ENCODE data around the gene SHC2. TPM values are rescaled to one million over a fixed set of nuclear protein-coding genes. Genes with fewer than 3 reads are reported as not detected.

The SHC2 gene
- polyA plus RNA-seq, 1 donor (not counting 4 experiments of a cell fraction or from before 2014, with no cell fraction given) = 2.5 TPM

- no peaks in the 10 kb centered on the region for H3K27me3 ChIP-seq (ENCODE audit: control insufficient read depth, extremely low read depth, insufficient read depth, low read length)
- no peaks in the 10 kb centered on the region for H4K20me1 ChIP-seq (ENCODE audit: control insufficient read depth, extremely low read depth, insufficient read depth, low read length)
- H3K9me1 ChIP-seq (ENCODE audit: control insufficient read depth, extremely low read depth, insufficient read depth, low read length) = no peaks in the 10 kb centered on the region
- FAIRE-seq = no peak
- TF ChIP-seq CTCF (optimal IDR thresholded peaks at IDR 0.05 in 1 of 3, IDR thresholded peaks at IDR 0.05 in 1 of 3, conservative IDR thresholded peaks at IDR 0.05 in 1 of 3; ENCODE audit: extremely low read depth in 1 of 3, insufficient read depth in 2 of 3, low read length in 3 of 3) = no peak
- TF ChIP-seq EZH2 (IDR thresholded peaks at IDR 0.05; ENCODE audit: low read length) = no peak
- DNase-seq (ENCODE audit: low read depth, low spot score) = no peak
- no peak overlapping the region for H3K27ac ChIP-seq (ENCODE audit: control insufficient read depth, insufficient read depth, low read length)
- dilution Hi-C loops (cut with MboI; ENCODE audit: extremely low pct_ligation_motif_present, low sequenced_read_pairs) = no loop called here
- no peak overlapping the region for H3K4me2 ChIP-seq (ENCODE audit: control insufficient read depth, extremely low read depth, insufficient read depth, low read depth, low read length)
- no peak overlapping the region for H2AFZ ChIP-seq (ENCODE audit: control insufficient read depth, low read length)
- no peaks in the 10 kb centered on the region for H3K36me3 ChIP-seq (ENCODE audit: control insufficient read depth in 2 of 2, extremely low read depth in 1 of 2, insufficient read depth in 2 of 2, low read length in 2 of 2)
- no peak overlapping the region for H3K4me3 ChIP-seq (ENCODE audit: control insufficient read depth in 2 of 3, extremely low read depth in 1 of 3, insufficient read depth in 2 of 3, low read depth in 1 of 3, low read length in 3 of 3)
- no peak overlapping the region for H3K9ac ChIP-seq (ENCODE audit: control insufficient read depth, extremely low read depth, insufficient read depth, low read length)
- peaks cover 10% of the 10 kb centered on the region for H3K9me3 ChIP-seq (ENCODE audit: control insufficient read depth, low read depth, low read length)
- no peaks in the 10 kb centered on the region for H3K79me2 ChIP-seq (ENCODE audit: control insufficient read depth, insufficient read depth, low read length)
- peaks cover under 1% of the 10 kb centered on the region for H3K4me1 ChIP-seq (ENCODE audit: control insufficient read depth, extremely low read depth, insufficient read depth, low read length)
These were observed 68.4 kb downstream of the SHC2 start for GRCh38 chr19:392375-392970.

GRCh38 chr19:391726-392374 is 69.0 kb downstream of the SHC2 start:
- TF ChIP-seq CTCF (optimal IDR thresholded peaks at IDR 0.05 in 1 of 3, IDR thresholded peaks at IDR 0.05 in 1 of 3, conservative IDR thresholded peaks at IDR 0.05 in 1 of 3; ENCODE audit: extremely low read depth in 1 of 3, insufficient read depth in 2 of 3, low read length in 3 of 3) (no peak), EZH2 (IDR thresholded peaks at IDR 0.05; ENCODE audit: low read length) (no peak)
- dilution Hi-C loops (cut with MboI; ENCODE audit: extremely low pct_ligation_motif_present, low sequenced_read_pairs) = no loop called here
- H3K27me3 ChIP-seq (ENCODE audit: control insufficient read depth, extremely low read depth, insufficient read depth, low read length) = no peaks in the 10 kb centered on the region

More at GRCh38 chr19:391726-392374, 69.0 kb downstream of the SHC2 start:
- peaks cover 2% of the 10 kb centered on the region for H3K4me1 ChIP-seq (ENCODE audit: control insufficient read depth, extremely low read depth, insufficient read depth, low read length)
- DNase-seq (ENCODE audit: low read depth, low spot score) (no peak), FAIRE-seq (no peak)
- no peak overlapping the region for H3K27ac ChIP-seq (ENCODE audit: control insufficient read depth, insufficient read depth, low read length)
- no peak overlapping the region for H2AFZ ChIP-seq (ENCODE audit: control insufficient read depth, low read length)
- no peaks in the 10 kb centered on the region for H4K20me1 ChIP-seq (ENCODE audit: control insufficient read depth, extremely low read depth, insufficient read depth, low read length)
- H3K4me3 ChIP-seq (ENCODE audit: control insufficient read depth in 2 of 3, extremely low read depth in 1 of 3, insufficient read depth in 2 of 3, low read depth in 1 of 3, low read length in 3 of 3) = no peak overlapping the region
- no peaks in the 10 kb centered on the region for H3K36me3 ChIP-seq (ENCODE audit: control insufficient read depth in 2 of 2, extremely low read depth in 1 of 2, insufficient read depth in 2 of 2, low read length in 2 of 2)
- no peak overlapping the region for H3K4me2 ChIP-seq (ENCODE audit: control insufficient read depth, extremely low read depth, insufficient read depth, low read depth, low read length)
- no peaks in the 10 kb centered on the region for H3K79me2 ChIP-seq (ENCODE audit: control insufficient read depth, insufficient read depth, low read length)
- no peak overlapping the region for H3K9ac ChIP-seq (ENCODE audit: control insufficient read depth, extremely low read depth, insufficient read depth, low read length)
- H3K9me3 ChIP-seq (ENCODE audit: control insufficient read depth, low read depth, low read length) = peaks cover 10% of the 10 kb centered on the region
- no peaks in the 10 kb centered on the region for H3K9me1 ChIP-seq (ENCODE audit: control insufficient read depth, extremely low read depth, insufficient read depth, low read length)
